ENCODE measurements around the gene TPCN1.

Gene TPCN1

DNA sequence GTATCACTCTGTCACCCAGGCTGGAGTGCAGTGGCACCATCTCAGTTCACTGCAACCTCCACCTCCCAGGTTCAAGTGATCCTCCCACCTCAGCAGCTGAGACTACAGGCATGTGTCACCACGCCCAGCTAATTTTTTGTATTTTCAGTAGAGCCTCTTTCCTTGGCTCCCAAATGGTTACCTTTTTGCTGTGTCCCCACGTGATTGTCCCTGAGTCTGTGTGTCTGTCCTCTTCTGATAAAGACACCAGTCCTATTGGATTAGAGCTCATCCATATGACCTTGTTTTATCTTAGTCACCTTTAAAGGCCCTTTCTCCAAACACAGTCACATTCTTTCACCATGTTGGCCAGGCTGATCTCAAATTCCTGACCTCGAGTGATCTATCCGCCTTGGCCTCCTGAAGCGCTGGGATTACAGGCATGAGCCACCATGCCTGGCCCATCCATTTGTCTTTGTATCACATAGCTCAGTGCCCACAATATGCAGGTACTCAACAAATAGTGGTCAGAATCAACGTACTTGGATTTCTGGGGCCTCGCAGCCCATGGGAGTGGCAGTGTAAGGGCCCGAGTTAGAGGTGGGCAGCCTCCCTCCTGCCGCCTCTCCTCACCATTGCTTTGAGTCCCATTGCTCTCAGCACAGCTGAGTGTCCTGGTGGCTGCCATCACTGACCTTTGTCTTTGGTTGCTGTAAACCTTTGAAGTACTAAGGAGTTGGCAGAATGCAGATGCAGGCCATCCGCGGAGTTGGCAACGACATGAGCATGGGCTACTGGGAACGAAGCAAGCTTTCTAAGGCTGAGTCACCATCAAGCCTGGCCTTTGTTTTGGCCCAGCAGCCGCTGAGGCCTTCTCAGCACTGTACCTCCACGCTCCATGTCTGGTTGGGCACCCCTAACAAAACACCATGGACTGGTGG lies 9.3 kb downstream of the TPCN1 start:
- in situ Hi-C loops (cut with MboI; ENCODE audit: low pct_unique_long_range_greater_than_20kb, low sequenced_read_pairs, unreplicated experiment), result no loop called here
- TF ChIP-seq, protein P1, sequence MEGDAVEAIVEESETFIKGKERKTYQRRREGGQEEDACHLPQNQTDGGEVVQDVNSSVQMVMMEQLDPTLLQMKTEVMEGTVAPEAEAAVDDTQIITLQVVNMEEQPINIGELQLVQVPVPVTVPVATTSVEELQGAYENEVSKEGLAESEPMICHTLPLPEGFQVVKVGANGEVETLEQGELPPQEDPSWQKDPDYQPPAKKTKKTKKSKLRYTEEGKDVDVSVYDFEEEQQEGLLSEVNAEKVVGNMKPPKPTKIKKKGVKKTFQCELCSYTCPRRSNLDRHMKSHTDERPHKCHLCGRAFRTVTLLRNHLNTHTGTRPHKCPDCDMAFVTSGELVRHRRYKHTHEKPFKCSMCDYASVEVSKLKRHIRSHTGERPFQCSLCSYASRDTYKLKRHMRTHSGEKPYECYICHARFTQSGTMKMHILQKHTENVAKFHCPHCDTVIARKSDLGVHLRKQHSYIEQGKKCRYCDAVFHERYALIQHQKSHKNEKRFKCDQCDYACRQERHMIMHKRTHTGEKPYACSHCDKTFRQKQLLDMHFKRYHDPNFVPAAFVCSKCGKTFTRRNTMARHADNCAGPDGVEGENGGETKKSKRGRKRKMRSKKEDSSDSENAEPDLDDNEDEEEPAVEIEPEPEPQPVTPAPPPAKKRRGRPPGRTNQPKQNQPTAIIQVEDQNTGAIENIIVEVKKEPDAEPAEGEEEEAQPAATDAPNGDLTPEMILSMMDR (IDR thresholded peaks at IDR 0.05; ENCODE audit: extremely low read depth, insufficient read depth, missing control alignments), result no peak
- DNase-seq (ENCODE audit: low spot score), result no peak

DNA sequence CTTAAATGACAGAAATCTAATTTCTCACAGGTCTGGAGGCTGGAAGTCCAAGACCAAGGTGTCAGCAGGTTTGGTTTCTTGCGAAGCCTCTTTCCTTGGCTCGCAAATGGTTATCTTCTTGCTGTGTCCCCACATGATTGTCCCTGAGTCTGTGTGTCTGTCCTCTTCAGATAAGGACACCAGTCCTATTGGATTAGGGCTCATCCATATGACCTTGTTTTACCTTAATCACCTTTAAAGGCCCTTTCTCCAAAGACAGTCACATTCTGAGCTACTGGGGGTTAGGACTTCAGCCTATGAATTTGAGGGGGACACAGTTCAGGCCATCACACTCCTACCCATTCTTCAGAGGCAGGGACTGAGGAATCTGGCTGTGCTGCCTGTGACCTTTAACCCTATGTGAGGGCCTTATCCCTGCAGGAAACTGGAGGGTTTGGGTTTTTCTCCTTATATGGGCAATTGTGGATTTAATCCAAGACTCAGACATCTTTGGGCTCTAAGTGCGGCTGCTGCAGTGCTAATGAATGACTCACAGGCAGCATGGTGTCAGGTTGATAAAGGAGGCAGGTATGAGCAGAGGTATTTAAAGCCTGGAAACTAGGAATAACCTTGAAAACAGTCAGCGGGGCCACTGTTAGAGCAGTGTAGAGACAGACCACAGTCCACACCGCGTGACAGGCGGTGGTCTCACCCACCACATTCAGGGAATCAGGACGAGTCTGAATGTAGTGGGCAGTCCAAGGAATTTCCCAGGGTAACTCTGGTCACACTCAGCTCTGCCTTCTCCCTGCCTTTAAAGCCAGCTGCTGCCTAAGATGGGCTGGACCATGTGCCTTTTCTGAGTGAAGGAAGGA lies 10.2 kb downstream of the TPCN1 start:
- DNase-seq (ENCODE audit: low spot score), result no peak

DNA sequence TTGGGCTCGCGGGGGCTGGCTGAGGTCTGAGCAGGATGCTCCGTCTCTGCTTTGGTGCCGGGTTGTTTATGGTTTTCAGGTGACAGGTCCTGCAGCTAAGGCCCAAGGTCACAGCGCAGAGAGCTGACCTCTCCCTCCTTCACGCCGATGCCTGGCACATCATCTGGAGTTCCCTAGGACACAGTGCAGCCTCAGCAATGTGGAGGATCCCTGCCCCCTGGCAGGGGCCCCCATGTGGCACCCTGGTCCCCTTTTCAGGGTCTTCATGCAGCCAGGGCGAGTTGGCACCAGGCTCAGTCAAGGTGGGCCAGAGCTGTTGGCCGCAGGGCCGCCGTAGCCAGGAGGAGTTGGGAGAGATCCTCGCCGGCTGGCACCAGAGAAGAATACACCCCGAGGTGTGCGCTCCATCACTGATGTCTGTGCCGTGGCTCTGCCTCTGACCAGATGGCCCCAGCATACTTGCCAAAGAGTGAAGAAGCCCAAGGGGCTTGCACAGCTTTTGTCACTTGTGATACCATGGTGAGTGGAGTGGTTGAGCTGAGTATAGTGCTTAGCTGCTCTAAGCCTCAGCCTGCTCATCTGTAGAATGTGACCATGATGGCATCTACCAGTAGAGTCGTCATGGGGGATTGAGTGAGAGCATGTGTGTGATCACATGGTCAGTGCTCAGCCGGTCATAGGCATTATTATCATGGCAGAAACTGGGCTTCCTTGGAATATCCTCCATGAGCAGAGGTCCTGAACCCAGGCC lies 11.0 kb downstream of the TPCN1 start:
- no peak for DNase-seq (ENCODE audit: low spot score)
- TF ChIP-seq, protein P1 (IDR thresholded peaks at IDR 0.05; ENCODE audit: extremely low read depth, insufficient read depth, missing control alignments), result no peak
- in situ Hi-C loops (cut with MboI; ENCODE audit: low pct_unique_long_range_greater_than_20kb, low sequenced_read_pairs, unreplicated experiment), result no loop called here

More for the DNA sequence above, 10.2 kb downstream of the TPCN1 start:
- in situ Hi-C loops (cut with MboI; ENCODE audit: low pct_unique_long_range_greater_than_20kb, low sequenced_read_pairs, unreplicated experiment), result no loop called here
- TF ChIP-seq, protein P1 (IDR thresholded peaks at IDR 0.05; ENCODE audit: extremely low read depth, insufficient read depth, missing control alignments), result no peak

DNA sequence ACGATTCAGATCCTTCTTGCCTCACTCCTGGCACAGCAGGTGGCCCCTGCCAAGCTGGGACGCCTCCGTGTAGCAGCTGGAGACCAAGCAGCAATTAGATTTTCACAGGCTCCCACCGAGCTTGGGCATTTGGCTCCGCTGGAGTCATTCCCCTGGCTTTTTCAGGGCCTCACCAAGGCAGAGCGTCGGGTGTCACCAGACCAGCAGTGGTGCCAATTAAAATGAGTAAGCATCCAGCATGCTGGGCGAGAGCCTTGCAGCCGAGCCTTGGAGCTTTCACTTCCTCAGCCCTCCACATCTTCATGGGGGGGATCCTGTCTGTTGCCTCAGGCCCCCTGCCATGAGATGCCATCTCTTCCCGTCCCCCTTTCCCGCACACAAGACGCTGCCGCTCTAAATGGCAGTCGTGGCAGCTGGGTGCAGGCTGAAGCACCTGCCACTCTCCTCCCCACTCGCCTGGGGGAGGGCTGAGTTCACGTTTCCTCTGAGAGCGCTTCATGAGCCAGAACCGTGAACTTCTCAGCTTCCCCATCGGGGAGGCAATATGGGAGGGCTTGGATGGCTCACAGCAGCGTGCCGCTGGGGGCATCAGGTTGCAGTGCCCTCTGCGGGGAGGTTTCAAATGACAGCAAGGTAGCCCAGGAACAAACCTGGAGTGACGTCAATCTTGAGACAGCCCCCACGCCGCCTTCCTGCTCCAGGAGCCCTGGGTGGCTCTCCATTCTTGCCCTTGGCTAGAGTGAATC lies 11.7 kb downstream of the TPCN1 start:
- peak; percentile 60 for DNase-seq (ENCODE audit: low spot score)
- in situ Hi-C loops (cut with MboI; ENCODE audit: low pct_unique_long_range_greater_than_20kb, low sequenced_read_pairs, unreplicated experiment), result no loop called here
- TF ChIP-seq, protein P1 (IDR thresholded peaks at IDR 0.05; ENCODE audit: extremely low read depth, insufficient read depth, missing control alignments), result peak; percentile 31

DNA sequence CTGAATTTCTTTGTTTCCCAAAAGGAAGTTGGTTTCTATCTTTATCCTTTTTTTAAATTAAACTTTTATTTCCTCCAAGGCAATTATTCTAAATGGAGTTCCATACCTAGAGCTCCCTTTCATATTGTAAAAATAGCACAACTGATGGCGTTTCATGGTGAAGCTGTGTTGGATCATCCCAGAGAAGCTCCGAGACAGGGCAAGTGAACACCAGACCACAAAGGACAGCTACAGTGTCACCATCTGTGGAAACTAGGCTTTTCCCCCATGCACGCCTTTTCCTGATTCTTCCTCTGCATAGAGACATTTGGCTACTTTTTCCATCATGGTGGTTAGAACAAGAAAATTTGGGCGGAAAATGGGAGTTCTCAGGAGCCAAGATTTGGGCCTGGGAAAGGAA lies 12.7 kb downstream of the TPCN1 start:
- in situ Hi-C loops (cut with MboI; ENCODE audit: low pct_unique_long_range_greater_than_20kb, low sequenced_read_pairs, unreplicated experiment), result no loop called here
- TF ChIP-seq, protein P1 (IDR thresholded peaks at IDR 0.05; ENCODE audit: extremely low read depth, insufficient read depth, missing control alignments), result no peak
- DNase-seq (ENCODE audit: low spot score), result no peak
